Measurements from ENCODE around the gene IFFO2. TPM values are rescaled to one million over a fixed set of nuclear protein-coding genes. Genes with fewer than 3 reads are reported as not detected.

IFFO2 gene
- total and polyA plus RNA-seq, 7 experiments from 2014 or later: 1.1 to 57.1 (median 25.7) TPM

GRCh38 chr1:18883079-18883478 is 73.4 kb downstream of the IFFO2 start:
- H3K27me3 Mint-ChIP-seq: no peaks in the 10 kb centered on the region
- no peaks in the 10 kb centered on the region for H3K27me3 ChIP-seq (ENCODE audit: control insufficient read depth in 2 of 2, insufficient read depth in 2 of 2, low read length in 2 of 2)
- DNase-seq (no peak), ATAC-seq (no peak)
- no peak overlapping the region for H3K4me3 Mint-ChIP-seq
- H3K36me3 ChIP-seq (ENCODE audit: control insufficient read depth in 2 of 3, insufficient read depth in 3 of 3, low read length in 3 of 3): peaks cover 0 to 7% (median 0%) of the 10 kb centered on the region in 3 experiments
- H3K9me3 Mint-ChIP-seq: no peaks in the 10 kb centered on the region
- no peaks in the 10 kb centered on the region for H3K36me3 Mint-ChIP-seq
- CTCF ChIA-PET: interaction anchor here (1.2 to 2.6 kb wide), 5 partner anchors 20 to 358 kb away, joined by 3 to 19 read pairs (median 10); no protein-coding TSS in a partner anchor
- no peaks in the 10 kb centered on the region for H3K9me3 ChIP-seq (ENCODE audit: control insufficient read depth in 2 of 3, low read length in 3 of 3)
- H3K4me1 ChIP-seq (ENCODE audit: control insufficient read depth in 2 of 2, insufficient read depth in 2 of 2, low read length in 2 of 2): no peaks in the 10 kb centered on the region
- no peak overlapping the region for H3K27ac ChIP-seq (ENCODE audit: low read depth, low read length)
- H3K4me3 ChIP-seq (ENCODE audit: low read length): no peak overlapping the region
- POLR2A ChIA-PET: no interaction called here
- intact Hi-C loops (cut with micrococcal nuclease): no loop called here
- H3K27ac Mint-ChIP-seq: no peak overlapping the region
- no peaks in the 10 kb centered on the region for H3K4me1 Mint-ChIP-seq

DNA sequence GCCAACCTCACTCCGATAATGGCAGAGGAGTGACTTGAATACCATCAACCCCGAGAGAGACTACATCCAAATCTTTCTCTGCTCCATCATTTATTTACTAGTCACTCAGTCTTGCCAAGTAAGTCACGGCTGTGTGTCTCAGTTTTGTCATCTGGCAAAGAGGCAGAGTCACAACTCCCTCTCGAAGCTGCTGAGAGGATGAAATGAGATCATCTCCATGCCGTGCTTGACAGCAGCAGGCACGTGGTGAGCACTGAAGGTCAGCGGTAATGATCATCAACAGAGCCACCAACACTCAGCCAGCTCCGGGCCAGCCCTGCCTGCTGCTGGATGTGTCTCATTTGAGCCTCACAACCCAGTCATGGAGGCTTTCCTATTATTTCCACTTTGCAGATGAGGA is 74.0 kb downstream of the IFFO2 start:
- Mint-ChIP-seq H3K4me3 (no peak overlapping the region), H3K27me3 (no peaks in the 10 kb centered on the region), H3K36me3 (no peaks in the 10 kb centered on the region), H3K27ac (no peak overlapping the region), H3K9me3 (no peaks in the 10 kb centered on the region), H3K4me1 (no peaks in the 10 kb centered on the region)
- Histone ChIP-seq H3K36me3 (ENCODE audit: control insufficient read depth in 2 of 3, insufficient read depth in 3 of 3, low read length in 3 of 3) (peaks cover 0 to 7% (median 0%) of the 10 kb centered on the region in 3 experiments), H3K27ac (ENCODE audit: low read depth, low read length) (no peak overlapping the region), H3K9me3 (ENCODE audit: control insufficient read depth in 2 of 3, low read length in 3 of 3) (no peaks in the 10 kb centered on the region), H3K4me3 (ENCODE audit: low read length) (no peak overlapping the region), H3K27me3 (ENCODE audit: control insufficient read depth in 2 of 2, insufficient read depth in 2 of 2, low read length in 2 of 2) (no peaks in the 10 kb centered on the region), H3K4me1 (ENCODE audit: control insufficient read depth in 2 of 2, insufficient read depth in 2 of 2, low read length in 2 of 2) (no peaks in the 10 kb centered on the region)
- ChIA-PET POLR2A (no interaction called here), CTCF (no interaction called here)
- intact Hi-C loops (cut with micrococcal nuclease): no loop called here
- ATAC-seq (no peak), DNase-seq (no peak)

DNA sequence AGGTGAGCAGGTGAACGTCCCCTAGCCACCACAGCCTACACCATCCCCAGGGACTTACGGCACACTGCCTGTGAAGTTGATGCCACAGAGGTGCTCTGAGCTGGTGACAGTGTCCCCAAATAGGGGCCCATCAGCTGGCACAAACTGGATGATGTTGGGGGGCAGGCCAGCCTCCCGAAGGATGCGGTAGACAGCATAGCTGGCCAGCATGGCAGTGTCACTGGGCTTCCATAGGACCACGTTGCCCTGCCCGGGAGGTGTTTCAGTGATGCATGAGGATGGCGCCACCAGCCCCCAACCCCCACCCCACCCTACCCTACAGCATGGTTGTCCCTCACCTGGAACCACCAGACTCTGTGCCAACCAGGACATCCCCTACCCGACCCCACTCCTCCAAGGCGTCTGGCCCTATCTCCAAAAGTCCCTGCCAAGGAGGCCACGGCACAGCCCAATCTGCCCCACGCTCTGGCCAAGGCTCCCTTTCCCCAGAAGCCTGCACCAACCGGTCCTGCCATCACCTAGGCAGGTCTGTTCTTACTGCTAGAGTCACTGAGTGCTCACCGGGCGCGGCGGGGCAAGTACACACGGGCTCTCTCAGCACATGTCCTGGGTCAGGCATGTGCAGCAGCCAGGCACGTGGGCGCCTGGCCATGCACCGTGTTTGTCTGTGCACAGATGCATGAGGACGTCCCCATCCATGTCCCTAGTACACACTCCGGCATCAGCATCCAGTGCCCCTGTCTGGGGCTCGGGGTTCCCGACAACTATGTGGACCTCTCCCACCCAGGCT is 74.6 kb downstream of the IFFO2 start:
- H3K4me3 Mint-ChIP-seq: no peak overlapping the region
- ChIA-PET POLR2A (no interaction called here), CTCF (no interaction called here)
- H3K27ac Mint-ChIP-seq: no peak overlapping the region
- no peaks in the 10 kb centered on the region for H3K4me1 Mint-ChIP-seq
- H3K36me3 Mint-ChIP-seq: no peaks in the 10 kb centered on the region
- ATAC-seq (no peak), DNase-seq (no peak)
- intact Hi-C loops (cut with micrococcal nuclease): no loop called here
- no peaks in the 10 kb centered on the region for H3K27me3 Mint-ChIP-seq
- H3K27me3 ChIP-seq (ENCODE audit: control insufficient read depth in 2 of 2, insufficient read depth in 2 of 2, low read length in 2 of 2): no peaks in the 10 kb centered on the region
- no peaks in the 10 kb centered on the region for H3K9me3 ChIP-seq (ENCODE audit: control insufficient read depth in 2 of 3, low read length in 3 of 3)
- no peaks in the 10 kb centered on the region for H3K4me1 ChIP-seq (ENCODE audit: control insufficient read depth in 2 of 2, insufficient read depth in 2 of 2, low read length in 2 of 2)
- no peak overlapping the region for H3K27ac ChIP-seq (ENCODE audit: low read depth, low read length)
- no peak overlapping the region for H3K4me3 ChIP-seq (ENCODE audit: low read length)
- H3K36me3 ChIP-seq (ENCODE audit: control insufficient read depth in 2 of 3, insufficient read depth in 3 of 3, low read length in 3 of 3): peaks cover 0 to 7% (median 0%) of the 10 kb centered on the region in 3 experiments
- H3K9me3 Mint-ChIP-seq: no peaks in the 10 kb centered on the region

GRCh38 chr1:18881164-18881563 is 75.3 kb downstream of the IFFO2 start:
- Mint-ChIP-seq H3K27me3 (no peaks in the 10 kb centered on the region), H3K27ac (no peak overlapping the region), H3K36me3 (no peaks in the 10 kb centered on the region), H3K4me3 (no peak overlapping the region), H3K9me3 (no peaks in the 10 kb centered on the region), H3K4me1 (no peaks in the 10 kb centered on the region)
- CTCF ChIA-PET: no interaction called here
- no peak for ATAC-seq
- peaks cover 0 to 7% (median 0%) of the 10 kb centered on the region in 3 experiments for H3K36me3 ChIP-seq (ENCODE audit: control insufficient read depth in 2 of 3, insufficient read depth in 3 of 3, low read length in 3 of 3)
- H3K27ac ChIP-seq (ENCODE audit: low read depth, low read length): no peak overlapping the region
- no peak for DNase-seq
- H3K4me1 ChIP-seq (ENCODE audit: control insufficient read depth in 2 of 2, insufficient read depth in 2 of 2, low read length in 2 of 2): no peaks in the 10 kb centered on the region
- H3K27me3 ChIP-seq (ENCODE audit: control insufficient read depth in 2 of 2, insufficient read depth in 2 of 2, low read length in 2 of 2): no peaks in the 10 kb centered on the region
- no peak overlapping the region for H3K4me3 ChIP-seq (ENCODE audit: low read length)
- POLR2A ChIA-PET: no interaction called here
- intact Hi-C loops (cut with micrococcal nuclease): no loop called here
- H3K9me3 ChIP-seq (ENCODE audit: control insufficient read depth in 2 of 3, low read length in 3 of 3): no peaks in the 10 kb centered on the region

- H3K4me1 Mint-ChIP-seq: no peaks in the 10 kb centered on the region
- no peak for ATAC-seq
- no peak overlapping the region for H3K4me3 Mint-ChIP-seq
- intact Hi-C loops (cut with micrococcal nuclease): no loop called here
- H3K27me3 ChIP-seq (ENCODE audit: control insufficient read depth in 2 of 2, insufficient read depth in 2 of 2, low read length in 2 of 2): no peaks in the 10 kb centered on the region
- no peak for DNase-seq
- no peak overlapping the region for H3K4me3 ChIP-seq (ENCODE audit: low read length)
- no peak overlapping the region for H3K27ac Mint-ChIP-seq
- ChIA-PET CTCF (no interaction called here), POLR2A (no interaction called here)
- H3K27ac ChIP-seq (ENCODE audit: low read depth, low read length): no peak overlapping the region
- no peaks in the 10 kb centered on the region for H3K36me3 Mint-ChIP-seq
- H3K9me3 Mint-ChIP-seq: no peaks in the 10 kb centered on the region
- no peaks in the 10 kb centered on the region for H3K9me3 ChIP-seq (ENCODE audit: control insufficient read depth in 2 of 3, low read length in 3 of 3)
- peaks cover 0 to 7% (median 0%) of the 10 kb centered on the region in 3 experiments for H3K36me3 ChIP-seq (ENCODE audit: control insufficient read depth in 2 of 3, insufficient read depth in 3 of 3, low read length in 3 of 3)
- H3K27me3 Mint-ChIP-seq: no peaks in the 10 kb centered on the region
- no peaks in the 10 kb centered on the region for H3K4me1 ChIP-seq (ENCODE audit: control insufficient read depth in 2 of 2, insufficient read depth in 2 of 2, low read length in 2 of 2)
These were observed 75.9 kb downstream of the IFFO2 start for GRCh38 chr1:18880585-18880984.

DNA sequence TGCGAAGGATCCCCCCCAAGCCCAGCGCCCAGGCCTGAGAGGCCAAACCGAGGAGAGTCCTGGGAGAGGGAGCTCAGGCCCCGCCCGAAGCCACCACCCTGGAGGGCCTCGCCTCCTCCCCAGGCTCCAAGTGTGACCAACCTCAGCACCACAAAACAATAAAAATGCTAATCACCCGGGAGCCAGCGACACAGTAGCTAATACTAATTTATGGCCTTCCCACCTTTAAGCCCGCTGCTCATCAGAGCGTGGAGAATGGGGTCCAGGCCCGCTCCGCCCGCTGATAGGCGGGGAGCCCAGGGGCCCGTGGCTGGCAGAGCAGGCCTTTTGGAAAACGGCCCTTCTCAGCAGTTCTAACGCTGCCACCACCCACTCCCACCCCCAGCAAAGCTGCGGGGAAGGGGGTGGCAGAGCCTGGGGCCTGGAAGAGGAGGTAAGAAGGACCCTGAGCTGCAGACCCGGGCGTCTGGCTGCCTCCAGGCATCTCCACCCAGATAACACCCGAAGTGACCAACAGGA is 76.6 kb downstream of the IFFO2 start:
- no peak for ATAC-seq
- Mint-ChIP-seq H3K4me1 (no peaks in the 10 kb centered on the region), H3K36me3 (no peaks in the 10 kb centered on the region), H3K27ac (no peak overlapping the region), H3K27me3 (no peaks in the 10 kb centered on the region), H3K4me3 (no peak overlapping the region), H3K9me3 (no peaks in the 10 kb centered on the region)
- H3K4me3 ChIP-seq (ENCODE audit: low read length): no peak overlapping the region
- H3K36me3 ChIP-seq (ENCODE audit: control insufficient read depth in 2 of 3, insufficient read depth in 3 of 3, low read length in 3 of 3): peaks cover 0 to 7% (median 0%) of the 10 kb centered on the region in 3 experiments
- no peaks in the 10 kb centered on the region for H3K9me3 ChIP-seq (ENCODE audit: control insufficient read depth in 2 of 3, low read length in 3 of 3)
- H3K27ac ChIP-seq (ENCODE audit: low read depth, low read length): no peak overlapping the region
- CTCF ChIA-PET: no interaction called here
- no peak for DNase-seq
- no peaks in the 10 kb centered on the region for H3K27me3 ChIP-seq (ENCODE audit: control insufficient read depth in 2 of 2, insufficient read depth in 2 of 2, low read length in 2 of 2)
- POLR2A ChIA-PET: no interaction called here
- H3K4me1 ChIP-seq (ENCODE audit: control insufficient read depth in 2 of 2, insufficient read depth in 2 of 2, low read length in 2 of 2): no peaks in the 10 kb centered on the region
- intact Hi-C loops (cut with micrococcal nuclease): no loop called here

DNA sequence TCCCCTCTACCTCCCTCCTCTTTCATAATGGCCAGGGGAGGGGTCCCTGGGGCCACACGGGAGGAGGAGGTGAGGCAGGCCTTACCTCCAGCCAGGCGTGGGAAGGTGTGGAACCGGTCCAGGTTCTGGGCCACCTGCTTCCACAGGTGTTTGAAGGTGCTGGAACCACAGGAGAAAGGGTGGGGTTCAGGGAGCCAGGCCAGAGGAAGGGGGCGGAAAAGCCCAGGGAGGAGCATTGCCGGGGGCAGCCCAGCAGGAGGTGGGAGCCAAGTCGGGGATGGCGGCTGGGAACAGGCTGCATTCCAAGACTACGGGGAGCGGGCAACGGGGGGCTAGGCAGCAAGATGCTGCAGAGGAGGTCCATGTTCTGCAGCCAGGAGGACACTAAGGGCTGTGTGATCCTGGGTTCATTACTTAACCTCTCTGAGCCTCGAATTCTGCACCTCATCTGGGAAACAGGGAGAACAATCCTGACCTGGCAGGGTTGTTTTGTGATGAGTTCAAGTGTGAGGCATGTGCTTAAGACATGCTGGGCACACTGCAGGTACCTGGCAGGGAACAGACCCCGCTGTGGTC is 77.2 kb downstream of the IFFO2 start:
- no peak overlapping the region for H3K27ac Mint-ChIP-seq
- Histone ChIP-seq H3K27ac (ENCODE audit: low read depth, low read length) (no peak overlapping the region), H3K27me3 (ENCODE audit: control insufficient read depth in 2 of 2, insufficient read depth in 2 of 2, low read length in 2 of 2) (no peaks in the 10 kb centered on the region), H3K4me3 (ENCODE audit: low read length) (no peak overlapping the region), H3K36me3 (ENCODE audit: control insufficient read depth in 2 of 3, insufficient read depth in 3 of 3, low read length in 3 of 3) (peaks cover 0 to 7% (median 0%) of the 10 kb centered on the region in 3 experiments), H3K4me1 (ENCODE audit: control insufficient read depth in 2 of 2, insufficient read depth in 2 of 2, low read length in 2 of 2) (no peaks in the 10 kb centered on the region), H3K9me3 (ENCODE audit: control insufficient read depth in 2 of 3, low read length in 3 of 3) (no peaks in the 10 kb centered on the region)
- ChIA-PET POLR2A (no interaction called here), CTCF (no interaction called here)
- H3K27me3 Mint-ChIP-seq: no peaks in the 10 kb centered on the region
- no peaks in the 10 kb centered on the region for H3K36me3 Mint-ChIP-seq
- DNase-seq: no peak
- intact Hi-C loops (cut with micrococcal nuclease): no loop called here
- no peaks in the 10 kb centered on the region for H3K9me3 Mint-ChIP-seq
- H3K4me3 Mint-ChIP-seq: no peak overlapping the region
- no peaks in the 10 kb centered on the region for H3K4me1 Mint-ChIP-seq
- no peak for ATAC-seq

Measured in naive thymus-derived CD4-positive, alpha-beta T cell (primary cell).